GM21737 (cell line): ENCODE measurements around the gene NAV2.

ENCODE experiments used
- ATAC-seq: cut with Tn5 transposase; IDR thresholded peaks from one replicate; pipeline ENCODE4 v1.9.1; 2021; ENCODE audit warnings: mild to moderate bottlenecking, moderate library complexity; ENCODE audit not compliant: unreplicated experiment

Gene NAV2

DNA sequence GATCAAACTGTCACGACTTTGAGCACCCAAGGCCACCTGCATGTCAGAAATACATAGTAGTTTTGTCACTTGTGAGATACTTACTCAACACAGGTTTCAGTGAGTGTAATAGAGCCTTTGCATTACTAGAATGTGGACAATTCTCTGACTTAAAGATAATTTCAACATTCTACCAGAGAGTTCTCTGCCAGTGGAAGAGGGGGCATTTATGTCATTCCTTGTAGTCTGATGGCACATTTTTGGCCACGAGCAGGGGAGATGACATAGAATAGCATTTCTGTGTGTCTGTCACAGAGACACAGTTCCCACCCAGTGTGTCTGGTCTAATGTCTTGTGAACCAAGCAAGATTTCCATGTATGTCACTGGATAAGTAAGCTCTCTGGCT is 335.1 kb downstream of the NAV2 start:
- ATAC-seq: no peak

DNA sequence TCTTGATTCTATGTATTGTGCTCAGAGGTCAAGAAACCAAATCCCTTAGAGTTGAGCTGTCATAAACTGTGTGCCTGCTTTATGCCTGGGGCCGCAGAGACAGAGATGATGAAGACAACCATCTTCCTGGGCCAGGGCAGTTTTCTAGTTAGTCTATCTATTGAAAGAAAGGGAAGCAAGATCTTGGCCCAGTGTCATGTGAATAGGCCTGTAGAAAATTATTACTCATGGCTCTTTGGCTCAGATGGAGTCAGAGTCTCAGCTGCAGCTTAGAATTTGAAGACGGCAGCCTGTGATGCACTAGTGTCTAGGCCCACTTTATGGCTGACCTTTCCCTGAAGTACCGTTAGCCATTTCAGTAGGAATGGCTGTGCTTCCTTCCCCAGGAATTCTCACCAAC is 335.6 kb downstream of the NAV2 start:
- no peak for ATAC-seq

DNA sequence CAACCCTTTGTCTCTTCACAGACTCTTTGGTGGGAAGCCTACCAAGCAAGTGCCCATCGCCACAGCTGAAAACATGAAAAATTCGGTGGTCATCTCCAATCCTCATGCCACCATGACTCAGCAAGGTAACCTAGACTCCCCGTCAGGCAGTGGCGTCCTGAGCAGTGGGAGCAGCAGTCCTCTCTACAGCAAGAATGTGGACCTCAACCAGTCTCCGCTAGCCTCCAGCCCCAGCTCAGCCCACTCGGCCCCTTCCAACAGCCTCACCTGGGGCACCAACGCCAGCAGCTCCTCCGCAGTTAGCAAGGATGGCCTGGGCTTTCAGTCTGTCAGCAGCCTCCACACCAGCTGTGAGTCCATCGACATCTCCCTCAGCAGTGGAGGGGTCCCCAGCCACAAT is 336.1 kb downstream of the NAV2 start:
- ATAC-seq: no peak

DNA sequence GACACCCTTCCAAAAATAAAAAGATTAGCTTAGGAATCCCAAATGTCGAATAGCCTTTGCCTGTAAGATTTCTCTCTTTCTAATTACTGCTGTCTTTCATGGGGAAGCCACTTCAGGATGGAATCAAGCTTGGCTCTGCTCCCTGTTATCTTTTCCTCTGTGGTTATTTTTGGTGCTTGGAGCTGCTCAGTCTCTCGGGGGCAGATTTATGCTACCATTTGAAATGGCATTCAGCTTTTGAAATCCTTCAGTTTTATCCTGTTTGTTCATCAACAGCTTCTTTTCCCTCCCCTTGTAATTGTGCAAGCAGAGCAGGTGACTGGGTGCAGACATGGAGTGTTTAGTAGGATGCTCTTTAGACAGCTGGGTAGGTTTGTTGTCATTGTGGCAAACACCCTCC is 336.6 kb downstream of the NAV2 start:
- ATAC-seq: no peak

DNA sequence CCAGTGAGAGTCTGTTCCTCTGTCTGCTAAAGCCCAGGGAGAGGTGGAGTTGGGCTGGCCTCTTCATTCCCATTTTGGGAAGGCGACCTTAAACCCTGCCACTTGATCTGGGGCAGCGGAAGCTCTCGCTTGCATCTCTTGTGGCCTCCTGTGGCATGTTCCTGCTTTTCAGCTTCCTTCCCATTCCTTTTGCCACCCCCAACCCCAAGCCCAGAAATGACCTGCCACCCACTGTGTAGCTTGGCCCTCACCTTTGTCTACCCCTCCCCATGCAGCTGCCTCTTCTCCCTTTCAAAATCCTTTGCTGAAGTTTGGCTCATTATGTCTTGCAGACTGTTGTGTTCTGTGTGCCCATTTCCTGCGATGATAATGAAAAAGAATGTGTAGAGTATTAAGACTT is 337.4 kb downstream of the NAV2 start:
- no peak for ATAC-seq

DNA sequence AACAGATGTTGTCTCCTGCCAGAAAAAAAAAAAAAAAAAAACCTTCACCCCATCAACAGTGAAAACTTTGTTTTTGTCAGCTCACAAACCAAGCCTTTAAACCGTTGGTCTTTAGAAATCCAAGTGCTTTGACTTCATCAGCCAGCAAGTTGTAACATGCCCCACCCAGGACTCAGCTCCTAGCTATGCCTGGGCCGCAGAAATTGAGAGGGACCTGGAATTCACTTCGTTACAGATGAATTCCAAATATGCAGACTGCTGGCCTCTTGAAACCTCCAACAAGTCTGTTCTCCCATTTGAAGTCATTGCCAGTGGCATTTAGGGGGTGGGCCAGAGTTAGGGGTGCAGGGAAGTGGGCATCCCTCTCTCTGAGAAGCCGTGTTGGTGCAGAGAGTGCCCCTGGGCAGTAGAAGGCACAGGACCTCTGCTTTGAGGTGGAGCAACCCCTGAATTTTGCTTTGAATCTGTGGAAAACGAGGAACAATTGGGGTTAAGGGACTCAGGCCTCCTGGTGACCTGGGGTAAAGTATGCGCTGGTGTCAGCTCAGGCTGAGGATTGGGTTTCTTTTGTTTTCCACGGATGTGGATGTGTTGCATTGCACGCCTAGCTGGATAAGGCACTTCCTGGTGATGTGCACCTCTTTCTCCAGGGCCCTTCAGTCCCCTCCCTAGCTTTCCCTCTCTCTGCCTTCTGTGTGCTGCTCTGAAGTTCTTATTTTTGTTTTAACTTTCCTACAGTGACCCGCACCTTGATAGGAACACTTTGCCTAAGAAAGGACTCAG is 338.1 kb downstream of the NAV2 start:
- no peak for ATAC-seq

DNA sequence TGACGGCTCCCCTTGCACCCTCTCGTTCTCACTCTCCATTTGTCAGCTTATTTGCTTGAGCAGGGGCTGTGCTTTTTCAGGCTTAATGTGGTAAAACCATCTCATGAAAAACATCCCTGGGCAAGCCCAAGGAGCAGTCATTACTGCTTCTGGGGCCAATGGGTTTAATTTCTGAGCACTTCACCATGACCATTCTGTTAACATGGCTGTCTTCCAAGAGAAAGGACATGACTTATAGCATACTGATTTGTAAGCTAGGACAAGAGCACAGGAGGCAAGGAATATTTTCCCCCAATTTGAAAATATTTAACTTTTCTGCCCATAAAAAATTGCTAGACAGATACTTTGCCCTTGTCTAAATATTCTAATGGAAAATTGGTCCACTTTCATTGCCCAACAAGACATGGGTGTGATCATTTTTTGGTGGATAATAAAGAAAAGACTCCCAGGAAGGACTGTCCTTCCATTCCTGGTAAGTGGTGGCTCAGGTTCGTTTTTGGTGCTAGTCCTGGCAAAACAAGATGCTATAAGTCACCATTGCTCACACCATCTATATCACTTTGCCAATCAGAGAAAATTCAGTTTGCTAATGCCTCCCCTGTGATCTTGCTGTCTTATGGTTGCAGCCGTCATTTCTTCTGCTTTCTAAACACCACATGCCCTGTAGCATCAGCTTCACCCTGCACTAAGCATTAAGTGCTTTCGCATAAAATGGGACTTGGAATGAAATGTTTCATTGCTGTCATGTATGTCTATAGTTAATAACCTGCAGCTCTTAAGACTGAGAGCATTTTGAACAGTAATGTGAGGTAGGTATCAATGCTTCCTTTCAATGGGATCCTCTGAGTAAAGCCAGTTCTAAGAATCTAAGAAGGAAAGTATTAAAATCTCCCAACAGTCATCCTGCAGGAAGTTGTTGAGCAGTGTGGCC is 339.1 kb downstream of the NAV2 start:
- no peak for ATAC-seq

DNA sequence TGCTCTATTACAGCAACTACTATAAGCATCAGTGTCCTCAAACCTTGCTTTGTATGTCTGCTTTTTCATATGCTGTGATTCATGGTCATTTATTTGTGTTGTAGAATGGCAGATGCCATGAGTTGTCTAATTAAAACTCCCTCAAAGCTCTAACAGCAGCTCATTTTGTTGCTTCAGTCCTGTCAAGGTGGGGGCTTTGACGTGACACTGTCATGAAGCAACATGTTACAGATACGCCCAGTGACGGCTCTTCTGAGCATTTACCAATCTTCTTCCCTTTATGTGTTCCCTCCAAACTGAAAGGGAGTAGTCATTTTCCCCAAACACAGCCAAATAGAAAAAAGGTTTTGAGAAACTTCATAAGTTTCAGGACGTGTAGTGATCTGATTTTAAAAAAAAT is 340.9 kb downstream of the NAV2 start:
- ATAC-seq: no peak

DNA sequence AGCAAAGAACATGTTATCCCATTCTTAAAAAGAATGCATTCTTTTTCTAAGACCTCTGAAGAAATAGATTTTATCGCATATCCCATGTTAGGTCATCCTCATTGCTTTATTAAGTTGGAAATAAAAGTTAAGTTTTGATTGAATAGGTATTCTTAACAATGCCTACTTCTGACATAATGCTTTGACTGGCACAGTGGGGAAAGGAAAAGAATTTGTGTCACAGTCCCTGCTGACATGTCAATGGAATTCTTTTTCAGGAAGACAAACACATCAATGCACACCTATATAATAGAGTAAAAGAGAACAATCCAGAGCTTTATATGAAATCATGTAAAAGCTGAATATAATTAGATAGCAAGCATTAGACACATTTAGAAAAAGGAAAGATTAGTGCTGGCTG is 341.9 kb downstream of the NAV2 start:
- ATAC-seq: no peak

DNA sequence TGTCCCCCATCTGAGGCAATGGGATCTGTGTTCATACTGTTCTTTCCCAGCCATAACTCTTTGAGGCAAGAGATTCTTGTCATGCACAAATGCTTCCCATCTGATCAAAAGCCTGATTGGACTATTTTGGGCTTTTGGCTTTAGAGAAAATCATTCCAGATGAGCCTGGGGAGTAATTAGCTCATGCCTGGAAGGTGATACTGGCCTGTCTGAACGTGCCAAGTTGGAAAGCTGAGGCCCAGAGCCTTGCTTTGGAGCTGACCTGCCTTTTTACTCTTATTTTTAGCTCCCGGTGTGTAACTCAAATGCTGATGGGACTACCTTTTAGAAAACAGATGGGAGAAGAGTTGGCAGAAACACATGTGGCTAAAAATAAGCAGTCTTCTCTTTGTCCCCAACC is 342.7 kb downstream of the NAV2 start:
- ATAC-seq: no peak

DNA sequence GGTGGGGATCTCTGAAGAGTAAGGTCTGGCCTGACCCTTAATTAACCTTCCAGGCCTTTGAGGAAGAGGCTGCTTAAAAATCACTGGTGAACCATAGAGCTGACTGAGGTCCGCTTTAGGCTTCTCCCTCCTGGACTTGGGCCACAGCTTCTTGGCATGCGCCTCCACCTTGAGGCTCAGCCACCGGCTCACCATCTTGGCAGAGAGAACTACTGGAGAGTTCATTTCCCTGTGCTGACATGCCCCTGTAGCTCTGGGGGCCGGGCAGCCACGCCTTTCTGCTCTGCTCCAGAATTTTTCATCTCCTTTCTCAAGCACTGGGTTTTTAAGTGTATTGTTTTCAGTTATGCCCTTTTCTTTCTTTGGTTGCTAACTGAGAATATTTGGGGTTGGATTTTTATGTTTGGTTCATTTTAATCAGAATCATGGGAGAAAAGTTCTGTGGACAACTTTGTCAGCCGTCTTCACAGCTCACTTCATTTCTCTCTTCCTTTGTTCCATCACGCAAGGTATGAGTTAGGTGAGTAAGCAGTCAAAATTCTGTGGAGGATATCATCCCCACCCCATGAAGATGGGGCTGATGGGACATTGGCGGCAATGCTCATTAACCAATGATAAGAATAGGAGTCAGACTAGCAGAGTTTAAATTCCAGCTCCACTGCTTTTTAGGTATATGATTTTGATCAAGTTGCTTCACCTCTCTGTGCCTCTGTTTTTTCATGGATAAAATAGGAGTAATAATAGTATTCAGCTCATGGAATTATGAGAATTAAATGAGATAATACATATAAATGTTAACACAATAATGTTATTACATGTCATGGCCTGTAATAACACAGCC is 343.7 kb downstream of the NAV2 start:
- no peak for ATAC-seq

DNA sequence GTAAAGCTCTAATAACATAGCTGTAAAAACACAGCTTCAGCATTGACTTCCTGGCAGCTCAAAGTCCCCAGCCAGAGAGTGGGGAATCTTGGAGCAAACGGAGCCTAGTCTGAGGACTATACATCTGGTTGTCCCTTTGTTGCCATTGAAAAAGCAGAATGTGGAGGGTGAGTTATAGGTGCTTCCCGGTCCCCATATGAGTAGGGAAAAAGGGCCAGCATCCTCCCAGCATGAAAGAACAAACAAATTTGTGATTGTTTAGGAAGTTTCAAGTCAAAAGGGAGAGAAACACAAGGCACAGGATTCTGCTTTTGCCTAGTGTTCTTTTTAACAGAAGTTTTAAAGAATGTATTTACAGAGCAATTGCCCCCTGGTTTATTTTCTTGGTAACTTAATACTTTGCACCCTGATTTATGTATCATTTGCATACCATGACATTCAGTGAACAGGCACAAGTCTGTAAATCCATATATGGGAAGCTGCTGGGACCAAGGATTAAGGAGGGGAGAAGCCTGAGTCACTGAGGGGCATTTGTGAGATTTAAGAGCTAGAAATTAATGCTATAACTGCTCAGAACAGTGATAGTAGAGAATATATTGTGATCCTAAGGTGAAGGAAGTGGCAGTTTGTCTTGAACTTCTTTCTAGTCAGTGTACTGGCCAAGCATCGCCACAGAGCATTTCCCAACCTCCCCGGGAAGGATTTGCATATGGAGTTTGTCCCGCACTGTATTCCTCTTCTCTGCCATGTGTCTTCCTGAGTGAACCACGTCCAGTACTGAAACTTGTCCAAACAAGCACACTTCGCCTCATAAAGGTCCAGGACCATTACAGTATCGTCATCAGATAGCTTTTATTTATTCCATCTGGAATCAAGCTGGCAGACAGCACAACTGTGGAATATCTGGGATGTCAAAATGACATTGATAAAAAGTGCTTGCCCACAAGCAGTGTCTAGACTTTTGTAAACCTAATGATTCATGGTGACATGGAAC is 344.6 kb downstream of the NAV2 start:
- ATAC-seq: no peak

DNA sequence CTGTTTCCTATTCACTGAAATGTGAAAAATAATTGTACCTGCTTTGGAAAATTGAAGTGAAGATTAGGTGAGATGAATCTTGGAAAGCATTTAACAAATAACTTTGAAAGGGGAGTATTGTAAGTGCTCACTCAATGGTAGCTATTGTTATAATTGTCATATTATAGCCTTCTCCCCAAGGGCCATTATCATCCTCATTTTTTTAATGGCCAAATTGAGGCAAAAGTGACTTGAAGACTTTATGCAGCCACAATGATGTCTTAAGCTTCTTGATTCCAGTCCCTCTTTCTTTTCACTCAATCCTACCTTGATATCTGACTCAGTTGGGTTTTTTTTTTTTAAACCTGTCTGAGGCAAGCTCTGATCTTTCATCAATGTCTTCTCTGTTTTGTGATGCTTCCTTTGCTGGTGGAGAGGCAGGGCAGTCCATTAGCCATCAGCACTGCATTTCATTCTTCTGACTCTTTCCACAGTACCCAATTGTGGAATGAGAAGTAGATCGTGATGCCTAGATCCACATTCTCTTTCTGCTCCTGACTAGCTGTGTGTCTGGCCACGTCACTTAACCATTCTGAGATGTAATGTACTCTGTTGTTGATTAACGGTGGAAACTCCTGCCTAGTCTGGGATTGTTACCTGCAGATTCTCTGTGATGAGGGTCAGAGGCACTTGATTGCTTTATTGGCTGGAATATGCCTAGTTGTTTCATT is 346.3 kb downstream of the NAV2 start:
- no peak for ATAC-seq

DNA sequence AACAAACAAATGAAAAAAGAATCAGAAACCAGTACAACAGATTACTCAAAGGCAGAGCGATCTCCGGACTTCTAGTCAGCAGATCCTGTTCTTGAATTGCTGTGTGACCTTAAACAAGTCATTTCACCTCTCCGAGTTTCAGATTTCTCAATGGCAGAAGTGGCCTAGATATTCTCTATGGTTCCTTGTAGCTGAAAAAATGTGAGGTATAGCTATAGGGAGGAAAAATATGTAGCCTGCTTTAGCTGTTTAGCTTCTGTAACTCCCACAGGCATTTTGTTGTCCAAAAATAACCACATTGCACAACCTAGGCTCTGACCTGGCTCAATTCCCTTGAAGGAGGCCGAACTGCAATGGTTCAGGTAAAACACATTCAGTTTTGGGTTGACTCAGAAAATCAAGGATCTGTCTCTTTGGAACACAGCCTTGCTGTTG is 347.0 kb downstream of the NAV2 start:
- no peak for ATAC-seq

DNA sequence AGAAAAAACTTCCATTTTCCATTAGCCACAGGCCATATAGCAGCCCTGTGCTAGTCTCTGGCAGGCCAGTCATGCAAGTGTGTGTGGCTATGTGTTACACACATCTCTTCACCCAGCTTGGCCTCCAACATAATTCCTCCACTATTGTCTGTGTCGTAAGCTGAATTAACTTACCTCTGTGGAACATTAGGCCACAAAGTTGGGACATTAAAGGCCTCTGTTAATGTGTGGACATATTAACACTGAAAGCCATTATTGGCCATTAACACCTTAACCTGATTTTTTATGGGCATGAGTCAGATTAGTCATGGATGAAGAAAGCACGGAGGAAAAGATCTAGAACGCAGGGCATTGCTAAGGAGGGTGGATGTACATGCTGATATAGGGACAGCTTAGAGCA is 347.5 kb downstream of the NAV2 start:
- ATAC-seq: no peak

DNA sequence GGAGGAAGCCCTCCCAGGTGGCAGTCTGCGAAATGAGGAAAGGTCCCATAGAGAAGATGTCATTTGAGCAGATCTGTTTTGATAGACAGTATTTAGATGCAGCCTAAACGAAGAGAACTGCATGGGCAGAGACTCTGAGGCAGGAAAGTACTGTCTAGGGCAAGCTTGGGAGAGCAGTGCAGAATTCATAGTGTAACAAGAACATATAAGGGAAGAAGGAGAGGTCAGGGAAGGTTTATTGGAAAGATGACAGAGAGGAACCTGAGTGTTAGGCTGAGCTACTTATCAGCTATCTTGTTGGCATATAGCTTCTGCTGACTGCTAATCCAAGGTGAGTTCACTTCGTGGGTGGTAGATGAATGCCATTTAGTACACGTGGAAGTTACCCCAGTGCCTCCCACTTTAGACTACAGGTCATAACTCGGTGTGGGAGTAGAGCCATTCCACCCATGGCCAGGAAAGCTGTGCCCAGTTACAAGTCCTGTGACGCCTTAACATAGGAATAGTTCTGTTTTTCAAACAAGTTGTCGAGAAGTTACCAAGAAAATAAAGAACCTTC is 348.1 kb downstream of the NAV2 start:
- ATAC-seq: no peak

DNA sequence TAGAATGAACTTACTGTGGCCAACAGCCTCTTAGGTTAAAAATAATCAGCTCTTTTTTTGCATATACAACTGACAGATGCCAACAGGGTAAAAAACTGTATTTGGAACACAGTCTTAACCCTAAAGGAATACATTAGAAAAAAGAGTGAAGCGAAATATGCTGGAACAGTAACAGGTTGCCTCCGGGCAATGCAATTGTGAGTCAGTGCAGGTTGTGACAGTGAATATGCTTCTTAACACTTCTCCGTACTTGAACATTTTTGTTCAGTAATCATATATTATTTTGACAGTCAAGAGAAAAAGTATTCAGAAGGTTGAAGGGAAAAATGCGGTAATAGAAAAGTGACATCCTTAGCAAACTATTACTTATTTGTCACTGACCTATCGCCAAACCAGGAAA is 349.1 kb downstream of the NAV2 start:
- ATAC-seq: no peak

DNA sequence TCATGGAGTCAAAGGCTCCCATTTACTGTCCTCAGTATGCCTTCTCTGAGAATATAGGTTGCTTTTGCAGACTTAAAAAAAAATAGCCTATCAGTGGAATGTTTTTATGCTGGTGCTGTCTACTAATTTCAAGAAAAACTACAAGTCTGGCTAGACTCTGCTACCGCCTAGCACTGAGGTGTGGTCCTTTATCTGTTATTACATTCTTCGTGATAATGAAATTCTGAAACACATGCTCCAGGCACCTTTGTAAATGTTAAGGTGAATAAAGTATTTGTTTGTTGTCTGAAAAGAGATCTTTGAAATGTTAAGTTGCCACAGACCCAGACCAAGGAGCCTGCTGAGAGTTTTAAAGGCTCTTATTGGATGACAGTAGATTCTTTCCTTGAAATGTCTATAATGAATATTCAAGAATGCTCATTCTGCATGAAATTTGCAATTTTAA is 352.3 kb downstream of the NAV2 start:
- ATAC-seq: no peak

DNA sequence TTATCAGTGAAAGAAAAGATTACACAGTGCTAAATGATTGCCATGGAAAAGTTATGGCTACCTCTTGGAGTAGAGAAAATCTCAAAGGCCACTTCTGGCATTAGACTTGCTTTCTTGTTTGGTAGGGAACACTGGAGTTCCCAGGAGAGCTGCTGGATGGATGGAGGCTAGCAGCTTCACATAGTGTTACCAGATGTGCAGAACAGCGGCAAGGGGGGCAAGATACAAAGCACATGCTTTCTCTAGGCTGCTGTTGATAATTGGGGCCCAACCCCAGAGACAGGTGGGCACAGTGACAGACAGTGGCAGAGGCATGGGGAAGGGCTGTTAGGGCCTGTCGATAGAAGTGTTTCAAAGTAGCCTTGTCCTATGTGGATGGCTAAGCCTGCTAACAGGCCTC is 352.8 kb downstream of the NAV2 start:
- no peak for ATAC-seq
